Stimulated activated CD4-positive, alpha-beta T cell treated with anti-CD3 and anti-CD28 coated beads, Interleukin-4, amount 100 ng/mL, for 1 hour (primary cell): Measurements from ENCODE around the gene NPW.

Experiments
- DNase-seq: peaks from one replicate; pipeline ENCODE4 v3.0.0-alpha.2; 2020

NPW gene

DNA sequence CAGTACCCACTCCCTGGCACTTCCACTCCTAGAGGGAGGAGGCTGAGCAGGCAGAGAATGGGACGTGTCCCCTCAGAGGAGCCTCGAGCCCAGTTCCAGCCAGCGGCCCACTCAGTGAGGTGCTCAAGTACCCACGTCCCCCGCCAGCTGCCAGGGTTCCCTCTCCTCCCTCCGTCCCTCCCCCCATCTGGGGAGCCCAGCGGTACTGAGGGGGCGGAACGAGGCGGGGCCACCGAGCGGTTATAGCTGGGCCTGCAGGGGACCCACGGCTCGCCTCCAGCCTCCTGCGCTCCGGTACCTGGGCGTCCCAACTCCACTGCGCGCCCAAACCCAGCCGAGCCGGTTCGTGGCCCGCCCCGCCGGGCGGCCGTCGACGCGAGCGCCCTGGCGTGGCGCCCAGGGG is at the start of gene NPW:
TSS of gene NPW (plus strand) at position 268 of the 403 bp plus-strand sequence.
- peak; percentile 43 for DNase-seq

DNA sequence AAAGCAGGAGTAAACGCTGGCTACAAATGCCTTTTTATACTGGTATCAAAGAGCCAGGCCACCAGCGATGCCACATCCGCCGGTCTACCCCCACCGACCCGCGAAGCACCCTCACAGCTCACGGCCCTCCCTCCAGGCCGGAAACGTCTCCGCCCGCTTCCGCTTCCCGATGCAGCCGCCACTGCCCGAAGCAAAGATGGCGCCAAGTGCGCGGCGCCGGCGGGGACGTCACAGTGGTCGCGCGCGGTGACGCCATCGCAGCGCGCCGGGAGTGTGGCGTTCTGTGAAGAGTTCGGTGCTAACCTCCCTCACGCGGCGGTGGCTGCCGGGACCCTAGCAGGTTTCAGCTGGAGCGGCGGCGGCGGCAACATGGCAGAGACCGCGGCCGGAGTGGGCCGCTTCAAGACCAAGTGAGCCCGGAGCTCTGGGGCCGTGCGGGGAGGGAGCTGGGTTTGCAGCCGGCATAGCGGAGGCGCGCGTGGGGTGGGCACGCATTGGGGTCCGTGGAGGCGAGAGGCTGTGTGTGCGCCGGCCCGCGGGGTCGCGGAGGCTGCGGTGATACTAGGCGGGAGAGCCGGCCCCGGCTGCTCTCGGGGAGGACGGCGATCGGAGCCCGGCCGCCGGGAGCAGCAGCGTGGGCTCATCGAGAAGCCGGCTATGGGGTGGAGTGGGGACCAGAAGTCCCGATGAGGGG is 47.6 kb upstream of the NPW start, which contains the start of gene TBL3:
TSS of gene TBL3 (plus strand) at position 258 of the 694 bp plus-strand sequence. CDS start at position 370, 112 bp downstream.
- peak; percentile 95 for DNase-seq

DNA sequence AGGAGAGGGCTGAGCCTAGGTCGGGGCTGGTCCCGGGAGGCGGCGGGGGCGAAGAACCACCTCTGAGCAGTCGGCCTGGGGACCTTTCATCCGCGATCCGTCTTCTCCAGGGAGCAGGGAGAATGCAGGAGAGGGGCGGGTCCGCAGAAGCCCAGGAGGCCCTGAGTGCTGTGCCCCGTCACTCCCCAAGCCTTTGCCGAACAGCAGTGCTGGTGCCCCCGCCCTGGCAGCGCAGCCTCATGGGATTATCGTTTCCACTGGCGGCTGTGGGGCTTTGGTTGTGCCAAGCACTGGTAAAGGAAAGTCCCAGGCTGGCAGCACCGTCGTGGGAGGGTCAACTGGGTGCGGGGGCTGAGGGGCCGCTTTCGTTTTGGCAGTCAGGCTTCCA is 47.1 kb upstream of the NPW start:
- no peak for DNase-seq

DNA sequence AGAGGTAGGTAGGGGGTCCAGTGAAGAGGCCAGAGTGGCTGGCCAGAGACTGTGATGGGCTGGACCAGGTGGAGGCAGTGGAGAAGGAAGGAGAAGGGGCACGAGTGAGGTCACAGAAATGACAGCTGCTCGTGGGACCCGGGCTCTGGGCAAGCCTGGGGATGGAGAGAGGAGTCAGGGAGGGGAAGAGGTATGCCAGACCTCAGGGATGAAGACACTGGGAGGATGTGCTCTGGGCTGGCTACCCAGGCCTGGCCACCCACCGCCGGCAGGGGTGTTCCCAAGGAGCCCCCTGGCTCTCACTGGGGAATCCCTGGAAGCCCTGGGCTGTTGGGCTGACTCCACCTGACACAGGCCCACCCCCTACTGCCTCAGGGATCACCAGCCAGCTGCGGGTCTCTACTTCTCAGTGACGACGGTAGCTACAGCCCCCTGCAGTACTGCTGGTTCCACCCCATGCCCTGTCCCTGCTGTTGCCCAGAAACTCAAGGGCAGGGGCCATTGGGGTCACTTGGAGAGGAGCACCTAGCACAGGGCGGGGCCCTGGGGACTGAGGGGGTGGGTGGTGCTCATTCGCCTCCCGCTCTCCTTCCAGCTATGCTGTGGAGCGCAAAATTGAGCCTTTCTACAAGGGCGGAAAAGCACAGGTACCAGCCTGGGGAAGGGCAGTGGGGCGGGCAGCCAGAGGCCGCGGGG is 46.0 kb upstream of the NPW start:
- DNase-seq: no peak

DNA sequence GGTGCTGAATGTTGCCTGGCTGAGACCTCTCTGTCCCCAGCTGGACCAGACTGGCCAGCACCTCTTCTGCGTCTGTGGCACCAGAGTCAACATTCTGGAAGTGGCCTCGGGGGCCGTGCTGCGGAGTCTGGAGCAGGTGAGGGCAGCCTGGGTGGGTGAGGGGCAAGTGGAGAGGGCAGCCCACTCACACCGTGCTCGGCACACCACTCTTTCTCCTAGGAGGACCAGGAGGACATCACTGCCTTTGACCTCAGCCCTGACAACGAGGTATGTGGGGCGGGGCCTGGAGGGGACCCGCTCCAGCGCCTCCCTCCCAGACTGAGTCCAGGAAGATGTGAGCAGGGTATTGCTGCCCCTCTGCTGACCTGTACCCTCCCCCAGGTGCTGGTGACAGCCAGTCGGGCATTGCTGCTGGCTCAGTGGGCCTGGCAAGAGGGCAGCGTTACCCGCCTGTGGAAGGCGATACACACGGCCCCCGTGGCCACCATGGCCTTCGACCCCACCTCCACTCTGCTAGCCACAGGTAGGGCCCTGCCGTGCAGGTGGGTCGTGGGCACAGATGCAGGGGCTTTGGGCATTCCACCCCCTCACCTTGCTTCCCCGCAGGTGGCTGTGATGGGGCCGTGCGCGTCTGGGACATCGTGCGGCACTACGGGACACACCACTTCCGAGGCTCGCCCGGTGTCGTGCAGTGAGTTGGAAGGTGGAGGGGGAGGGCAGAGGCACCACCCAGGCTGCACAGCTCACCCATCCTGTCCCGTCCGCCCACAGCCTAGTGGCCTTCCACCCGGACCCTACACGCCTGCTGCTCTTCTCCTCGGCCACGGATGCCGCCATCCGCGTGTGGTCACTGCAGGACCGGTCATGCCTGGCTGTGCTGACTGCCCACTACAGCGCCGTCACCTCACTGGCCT is 45.2 kb upstream of the NPW start:
- DNase-seq: no peak

DNA sequence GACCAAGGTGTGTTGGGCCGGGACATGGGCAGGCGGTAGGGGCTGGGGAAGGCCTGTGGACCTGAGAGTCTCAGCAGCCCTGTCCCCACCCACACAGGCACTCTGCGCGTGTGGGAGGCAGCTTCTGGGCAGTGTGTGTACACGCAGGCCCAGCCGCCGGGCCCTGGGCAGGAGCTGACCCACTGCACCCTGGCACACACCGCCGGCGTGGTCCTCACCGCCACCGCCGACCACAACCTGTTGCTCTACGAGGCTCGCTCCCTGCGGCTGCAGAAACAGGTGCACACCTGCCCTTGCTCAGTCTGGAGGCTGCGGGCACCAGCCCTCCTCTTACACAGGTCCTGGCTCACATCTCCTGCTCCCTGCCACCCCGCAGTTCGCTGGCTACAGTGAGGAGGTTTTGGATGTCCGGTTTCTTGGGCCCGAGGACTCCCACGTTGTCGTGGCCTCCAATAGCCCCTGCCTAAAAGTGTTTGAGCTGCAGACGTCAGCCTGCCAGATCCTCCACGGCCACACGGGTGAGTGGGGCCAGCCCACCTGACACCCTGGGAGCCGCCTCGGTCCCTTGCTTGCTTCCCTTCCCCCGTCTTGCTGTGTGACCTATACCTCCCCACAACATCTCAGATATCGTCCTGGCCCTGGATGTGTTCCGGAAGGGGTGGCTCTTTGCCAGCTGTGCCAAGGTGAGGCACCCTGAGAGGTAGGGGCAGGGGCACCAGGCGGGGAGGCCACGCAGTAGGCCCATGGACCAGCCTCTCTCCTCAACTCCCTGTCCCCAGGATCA is 44.0 kb upstream of the NPW start:
- DNase-seq: no peak

DNA sequence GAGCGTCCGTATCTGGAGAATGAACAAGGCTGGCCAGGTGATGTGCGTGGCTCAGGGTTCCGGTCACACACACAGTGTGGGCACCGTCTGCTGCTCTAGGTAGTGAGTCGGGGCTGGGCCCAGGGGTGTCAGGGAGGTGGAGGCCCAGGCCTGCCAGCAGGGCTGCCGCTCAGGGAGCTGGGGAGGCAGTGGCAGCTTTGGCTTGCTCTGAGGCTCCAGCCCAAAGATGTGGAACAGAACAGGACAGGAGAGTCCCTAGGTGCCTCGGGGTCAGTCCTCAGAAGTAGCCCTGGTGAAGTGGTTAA is 43.4 kb upstream of the NPW start:
- no peak for DNase-seq

DNA sequence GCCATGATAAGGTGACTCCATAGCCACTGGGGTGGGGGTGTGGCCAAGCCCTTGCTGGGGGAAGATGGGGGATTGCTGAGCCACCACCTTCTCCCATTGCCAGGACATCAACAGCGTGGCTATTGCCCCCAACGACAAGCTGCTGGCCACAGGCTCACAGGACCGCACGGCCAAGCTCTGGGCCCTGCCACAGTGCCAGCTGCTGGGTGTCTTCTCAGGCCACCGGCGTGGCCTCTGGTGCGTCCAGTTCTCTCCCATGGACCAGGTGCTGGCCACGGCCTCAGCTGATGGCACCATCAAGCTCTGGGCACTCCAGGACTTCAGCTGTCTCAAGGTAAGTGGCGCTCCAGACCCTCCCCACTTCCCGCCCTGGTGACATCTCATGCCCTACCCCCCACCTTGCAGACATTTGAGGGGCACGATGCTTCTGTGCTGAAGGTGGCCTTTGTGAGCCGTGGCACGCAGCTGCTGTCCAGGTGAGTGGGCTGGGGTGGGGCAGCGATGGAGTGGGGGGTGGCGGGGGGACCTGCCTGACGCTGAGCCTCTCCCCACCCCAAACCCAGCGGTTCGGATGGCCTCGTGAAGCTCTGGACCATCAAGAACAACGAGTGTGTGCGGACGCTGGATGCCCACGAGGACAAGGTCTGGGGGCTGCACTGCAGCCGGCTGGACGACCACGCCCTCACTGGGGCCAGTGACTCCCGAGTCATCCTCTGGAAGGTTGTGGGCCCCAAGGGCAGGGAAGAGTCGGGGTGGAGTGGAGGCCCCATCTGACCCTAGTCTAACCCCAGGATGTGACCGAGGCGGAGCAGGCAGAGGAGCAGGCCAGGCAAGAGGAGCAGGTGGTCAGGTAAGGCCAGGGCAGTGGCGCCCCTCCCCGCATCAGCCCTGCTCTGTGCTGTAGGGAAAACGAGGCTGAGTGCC is 42.4 kb upstream of the NPW start:
- DNase-seq: no peak

DNA sequence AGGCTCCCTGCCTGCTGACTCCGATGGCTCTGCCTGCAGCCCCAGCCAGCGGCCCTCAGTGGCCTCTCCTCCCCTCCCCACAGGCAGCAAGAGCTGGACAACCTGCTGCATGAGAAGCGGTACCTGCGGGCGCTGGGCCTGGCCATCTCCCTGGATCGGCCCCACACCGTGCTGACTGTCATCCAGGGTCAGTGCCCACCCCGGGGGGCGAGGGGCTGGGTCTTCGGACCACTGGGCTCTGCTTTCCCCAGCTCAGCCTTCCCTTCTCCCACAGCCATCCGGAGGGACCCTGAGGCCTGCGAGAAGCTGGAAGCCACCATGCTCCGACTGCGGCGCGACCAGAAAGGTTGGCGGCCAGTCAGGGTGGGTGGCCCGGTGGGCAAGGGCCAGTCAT is 41.7 kb upstream of the NPW start:
- no peak for DNase-seq

DNA sequence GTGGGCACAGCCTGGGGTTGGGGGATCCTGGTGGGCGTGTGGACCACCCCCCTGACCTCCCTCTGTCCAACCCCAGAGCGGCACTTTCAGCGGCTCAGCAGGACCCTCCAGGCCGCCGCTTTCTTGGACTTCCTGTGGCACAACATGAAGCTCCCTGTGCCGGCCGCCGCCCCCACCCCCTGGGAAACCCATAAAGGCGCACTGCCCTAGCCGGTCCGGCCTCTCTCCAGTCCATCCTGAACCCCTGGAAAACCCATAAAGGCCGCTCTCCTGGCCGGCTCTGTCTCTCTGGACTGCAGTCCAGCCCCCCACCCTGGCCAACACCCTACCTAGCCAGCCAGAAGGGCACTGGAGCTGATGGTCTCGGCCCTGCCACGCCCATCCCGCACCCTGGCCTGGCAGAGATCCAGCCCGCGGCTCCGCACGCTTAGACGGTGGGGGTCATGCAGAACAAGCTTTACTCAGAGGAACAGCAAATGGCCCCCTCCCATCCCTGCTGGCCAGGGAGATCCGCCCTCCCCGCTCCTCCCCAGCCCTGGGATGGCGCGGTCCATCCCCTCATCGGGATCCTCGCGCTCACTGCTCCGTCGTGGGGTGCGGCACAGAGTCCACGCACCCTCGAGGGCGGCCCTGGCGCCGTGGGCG is 41.0 kb upstream of the NPW start:
- DNase-seq: no peak

DNA sequence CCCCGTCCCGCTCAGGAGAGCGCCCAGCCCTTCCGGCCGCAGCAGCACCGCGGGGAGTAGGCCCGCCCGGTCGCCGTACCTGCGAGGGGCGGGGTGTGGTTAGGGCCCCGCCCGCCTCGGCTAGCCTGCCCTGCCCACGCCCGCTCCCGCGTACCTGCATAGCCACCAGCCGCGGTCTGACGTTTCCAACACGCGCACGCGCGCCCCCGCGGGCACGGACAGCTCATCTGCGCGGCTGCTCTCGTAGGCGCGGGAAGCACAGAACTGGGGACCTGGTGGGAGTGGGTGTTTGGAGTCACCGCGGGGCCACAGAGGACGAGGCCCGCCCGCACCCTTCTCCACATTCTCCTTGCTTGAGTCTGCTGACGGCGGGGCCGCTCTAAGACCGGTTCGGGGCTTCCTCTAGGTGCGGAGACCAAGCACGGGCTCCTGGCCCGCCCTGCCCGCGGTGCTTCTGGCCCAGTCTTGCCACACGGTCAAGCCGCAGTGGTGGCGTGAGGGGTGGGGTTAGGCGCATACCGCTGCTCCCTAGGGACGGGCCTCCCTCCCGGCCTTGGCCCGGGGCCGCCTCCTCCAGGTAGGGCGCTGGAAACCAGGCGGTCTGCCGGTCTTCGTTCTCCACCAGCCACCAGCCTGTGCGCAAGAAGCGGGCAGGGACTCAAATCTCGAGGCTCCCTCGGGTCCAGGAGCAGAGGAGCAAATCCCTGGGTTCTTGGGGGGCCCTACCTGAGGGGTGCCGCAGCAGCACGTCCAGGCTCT is 40.1 kb upstream of the NPW start:
- peak; percentile 51 for DNase-seq

DNA sequence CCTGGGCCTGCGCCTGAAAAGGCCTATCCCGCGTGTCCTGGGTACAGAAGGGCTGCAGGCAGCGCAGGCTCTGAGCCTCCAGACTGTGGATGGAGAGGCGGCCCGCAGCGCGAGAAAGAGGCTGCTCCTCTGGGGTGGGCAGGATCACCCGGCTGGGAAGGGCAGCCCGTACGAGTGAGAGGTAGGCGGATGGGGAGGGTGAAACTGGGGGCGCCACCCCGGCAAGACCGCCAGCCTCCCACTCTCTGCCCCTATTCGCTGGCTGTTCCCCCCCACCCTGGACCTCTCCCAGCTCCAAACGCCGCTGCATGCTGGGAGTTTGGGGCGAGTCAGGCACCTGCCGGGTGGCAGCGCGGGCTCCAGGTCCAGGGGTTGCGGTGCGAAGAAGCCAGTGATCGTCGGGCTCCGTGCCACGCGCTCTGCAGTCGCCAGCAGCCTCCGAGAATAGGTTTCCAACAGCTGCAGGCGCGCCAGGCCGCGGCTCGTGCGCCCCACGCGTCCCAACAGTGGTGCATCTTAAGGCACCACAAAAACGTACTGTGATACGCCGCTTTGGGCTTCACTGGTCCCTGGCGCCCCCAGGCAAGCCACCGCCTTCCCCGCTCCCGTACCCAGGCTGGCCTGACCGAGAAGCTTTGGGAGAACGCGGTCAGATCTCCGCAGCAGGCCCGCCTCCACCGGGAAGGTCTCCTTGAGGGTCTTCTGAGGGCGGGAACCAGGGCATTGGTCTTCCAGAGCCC is 39.4 kb upstream of the NPW start:
- no peak for DNase-seq

DNA sequence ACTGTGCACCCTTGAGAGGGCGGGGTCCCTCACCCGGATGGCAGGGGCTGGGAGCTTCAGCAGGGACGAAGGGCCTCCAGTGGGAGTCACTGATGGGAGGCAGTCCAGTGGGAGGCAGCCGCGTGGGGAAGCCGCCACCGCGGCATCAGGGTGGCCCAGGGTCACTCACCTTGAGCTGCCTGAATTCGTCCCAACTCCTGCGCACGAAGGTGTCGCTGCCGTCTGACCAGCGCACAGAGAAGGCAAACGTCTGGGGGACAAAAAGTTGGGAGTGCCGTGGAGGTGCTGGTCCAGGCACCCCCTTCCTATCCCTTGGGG is 38.9 kb upstream of the NPW start:
- DNase-seq: no peak

DNA sequence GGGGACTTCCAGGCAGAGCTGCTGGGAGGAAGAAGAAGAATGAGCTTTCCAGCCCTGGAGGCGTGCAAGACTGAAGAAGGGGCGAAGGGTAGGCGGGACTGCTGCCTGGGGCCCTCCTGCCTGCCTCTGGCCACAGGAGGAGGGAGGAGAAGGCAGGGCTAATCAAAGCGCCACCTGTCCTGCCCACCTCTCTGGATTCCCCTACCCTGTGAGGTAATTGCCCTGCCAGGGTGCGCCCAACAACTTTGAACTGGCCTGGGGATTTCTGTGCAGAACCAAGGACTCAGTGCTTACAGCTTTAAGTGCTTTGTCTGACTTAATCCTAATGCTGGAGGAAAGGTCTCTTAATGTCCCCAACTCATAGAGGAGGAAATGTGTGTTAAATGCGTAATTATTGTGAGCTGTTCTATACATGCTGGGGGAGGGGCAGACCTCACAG is 38.2 kb upstream of the NPW start, which contains the start of gene NOXO1:
TSS of gene NOXO1 (minus strand) at position 72 of the 439 bp plus-strand sequence. CDS start 290 bp downstream, outside the sequence.
- DNase-seq: no peak

DNA sequence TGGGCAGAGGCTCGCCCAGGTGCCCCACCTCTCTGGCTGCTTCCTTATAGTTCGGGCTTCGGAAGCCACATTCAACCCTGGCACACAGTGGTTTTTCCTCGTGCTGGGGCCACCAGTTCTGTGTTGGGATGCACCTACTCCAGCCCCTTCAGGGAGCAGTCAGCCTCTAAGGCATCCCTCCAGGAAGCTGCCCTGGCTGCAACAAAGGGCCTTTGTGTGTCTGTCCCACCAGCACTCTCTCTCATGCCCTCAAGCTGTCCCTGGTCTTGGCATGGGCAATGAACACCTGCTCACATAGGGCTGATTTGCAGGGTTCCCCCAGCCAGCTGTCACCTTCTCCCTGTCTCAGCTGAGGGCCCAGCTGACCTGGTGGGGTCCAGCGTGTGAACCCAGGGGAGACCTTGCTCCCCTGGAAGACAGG is 37.6 kb upstream of the NPW start:
- DNase-seq: no peak

DNA sequence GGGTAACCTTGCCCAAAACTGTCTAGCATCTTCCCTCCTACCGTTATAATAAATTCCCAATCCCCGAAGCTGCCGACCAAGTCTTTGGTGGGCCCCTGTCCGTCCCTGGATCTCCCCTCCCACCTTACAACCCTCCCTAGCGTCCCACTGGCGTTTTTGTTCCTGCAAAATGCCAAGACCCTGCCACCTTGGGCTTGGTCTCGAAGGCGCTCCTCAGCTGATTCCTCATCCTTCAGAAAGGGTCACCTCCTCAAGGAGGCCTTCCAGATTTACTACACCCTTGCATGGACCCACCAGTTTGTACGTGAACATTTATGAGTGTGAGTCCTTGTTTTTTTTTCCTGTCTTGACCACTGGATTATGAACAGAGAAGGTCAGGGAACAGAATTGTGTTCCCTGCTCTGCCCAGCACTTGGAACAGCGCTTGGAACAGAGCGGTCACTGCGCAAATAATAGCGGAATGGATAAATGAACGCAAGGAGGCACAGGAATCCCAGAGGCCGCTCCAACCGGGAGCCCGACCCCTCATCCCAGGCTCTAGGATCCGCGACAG is 36.5 kb upstream of the NPW start:
- DNase-seq: no peak

DNA sequence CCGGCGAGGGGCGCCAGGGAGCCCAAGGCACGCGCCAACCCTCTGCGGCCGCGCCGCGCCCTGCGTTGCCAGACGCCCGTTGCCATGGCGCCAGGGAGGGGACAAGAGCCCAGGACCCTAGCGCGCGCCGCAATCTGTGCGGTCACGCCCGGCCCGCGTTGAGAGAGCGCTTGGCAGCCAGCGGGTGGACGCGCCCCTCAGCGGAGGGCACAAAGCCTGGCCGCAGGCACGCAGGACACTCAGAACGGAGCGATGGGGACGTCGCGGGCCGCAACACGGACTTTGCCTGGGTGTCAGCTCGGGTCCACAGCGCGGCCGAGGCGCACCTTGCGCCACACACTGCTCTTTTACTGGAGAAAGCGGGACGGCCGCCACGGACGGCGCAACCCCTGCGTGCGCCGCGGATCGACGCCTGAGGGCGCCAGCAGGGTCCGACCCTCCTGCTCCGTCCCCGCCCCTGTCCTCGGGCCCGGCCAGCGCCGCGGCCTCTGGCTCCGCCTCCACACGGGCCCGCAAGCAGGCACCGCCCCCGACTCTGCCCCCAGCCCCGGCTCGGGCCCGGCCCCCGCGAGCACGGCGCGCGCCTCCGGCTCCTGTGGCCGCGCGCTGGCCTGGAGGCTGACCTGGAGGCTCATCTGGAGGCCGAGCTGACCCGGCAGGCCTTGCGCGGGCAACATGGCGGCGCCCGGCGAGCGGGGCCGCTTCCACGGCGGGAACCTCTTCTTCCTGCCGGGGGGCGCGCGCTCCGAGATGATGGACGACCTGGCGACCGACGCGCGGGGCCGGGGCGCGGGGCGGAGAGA is 35.8 kb upstream of the NPW start, which contains the start of gene GFER:
TSS of gene GFER (plus strand) at position 650 of the 803 bp plus-strand sequence. CDS start at position 676, 26 bp downstream.
- peak; percentile 64 for DNase-seq
